Activated CD4-positive, alpha-beta T cell treated with anti-CD3 and anti-CD28 coated beads, Interleukin-2, amount 50 U/mL, for 24 hours (primary cell): ENCODE measurements around the gene IGF1R.

Experiments used
- DNase-seq, 2 donors: peaks; one replicate each; pipeline ENCODE4 v3.0.0-alpha.2; 2020; ENCODE audit warnings: low read depth in 1 of 2, low spot score in 1 of 2

IGF1R gene

DNA sequence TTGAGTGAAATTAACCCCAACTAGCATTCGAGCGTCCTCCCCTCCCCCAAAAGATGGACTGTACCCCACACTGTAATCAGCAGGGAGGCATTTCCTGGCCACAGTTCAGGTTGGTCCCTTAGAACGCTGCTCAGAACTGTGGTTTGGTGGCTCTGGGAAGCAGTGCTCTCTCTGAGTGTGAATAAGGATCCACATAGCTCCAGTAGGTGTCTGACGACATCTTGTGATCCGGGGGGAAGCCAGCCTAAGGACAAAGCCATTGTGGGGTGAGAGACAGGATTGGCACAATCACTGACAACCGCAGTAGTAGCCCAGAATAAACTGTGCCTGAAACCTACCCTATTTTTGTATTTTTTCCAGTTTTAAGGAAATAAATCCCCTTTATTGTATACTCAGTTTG lies 125.3 kb downstream of the IGF1R start:
- no peak for DNase-seq

DNA sequence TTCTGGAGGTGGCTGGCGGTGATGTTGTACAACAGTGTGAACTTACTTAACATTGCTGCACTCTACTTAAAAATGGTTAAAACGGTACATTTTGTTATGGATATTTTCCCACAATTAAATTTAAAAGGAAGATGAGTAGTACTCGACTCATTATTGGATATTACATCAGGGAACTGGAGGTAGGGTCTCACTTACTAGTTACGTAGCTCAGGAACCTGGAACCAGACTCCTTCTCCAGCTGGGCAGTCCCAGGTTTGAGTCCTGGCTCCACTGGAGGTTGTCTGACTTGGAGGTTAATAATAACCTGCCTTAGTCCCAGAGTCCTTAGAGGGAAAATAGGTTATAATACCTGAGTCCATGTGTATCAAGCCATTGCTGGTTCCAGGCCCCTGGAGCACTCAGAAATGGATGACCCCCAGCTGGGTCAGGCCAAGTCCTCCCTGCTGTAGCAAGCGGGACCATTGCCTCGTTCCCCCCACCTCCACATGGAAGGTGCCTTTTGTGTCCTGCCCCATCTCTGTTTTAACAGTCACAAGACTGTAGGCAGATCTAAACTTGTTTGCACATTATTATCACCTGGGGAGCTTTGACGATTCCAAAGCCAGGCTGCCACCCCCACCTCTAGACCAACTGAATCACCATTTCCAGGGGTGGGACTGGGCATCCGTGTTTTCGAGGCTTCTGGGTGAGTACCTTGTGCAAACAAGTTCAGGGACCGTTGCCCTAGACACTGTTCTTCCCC lies 126.6 kb downstream of the IGF1R start:
- DNase-seq: no peak

DNA sequence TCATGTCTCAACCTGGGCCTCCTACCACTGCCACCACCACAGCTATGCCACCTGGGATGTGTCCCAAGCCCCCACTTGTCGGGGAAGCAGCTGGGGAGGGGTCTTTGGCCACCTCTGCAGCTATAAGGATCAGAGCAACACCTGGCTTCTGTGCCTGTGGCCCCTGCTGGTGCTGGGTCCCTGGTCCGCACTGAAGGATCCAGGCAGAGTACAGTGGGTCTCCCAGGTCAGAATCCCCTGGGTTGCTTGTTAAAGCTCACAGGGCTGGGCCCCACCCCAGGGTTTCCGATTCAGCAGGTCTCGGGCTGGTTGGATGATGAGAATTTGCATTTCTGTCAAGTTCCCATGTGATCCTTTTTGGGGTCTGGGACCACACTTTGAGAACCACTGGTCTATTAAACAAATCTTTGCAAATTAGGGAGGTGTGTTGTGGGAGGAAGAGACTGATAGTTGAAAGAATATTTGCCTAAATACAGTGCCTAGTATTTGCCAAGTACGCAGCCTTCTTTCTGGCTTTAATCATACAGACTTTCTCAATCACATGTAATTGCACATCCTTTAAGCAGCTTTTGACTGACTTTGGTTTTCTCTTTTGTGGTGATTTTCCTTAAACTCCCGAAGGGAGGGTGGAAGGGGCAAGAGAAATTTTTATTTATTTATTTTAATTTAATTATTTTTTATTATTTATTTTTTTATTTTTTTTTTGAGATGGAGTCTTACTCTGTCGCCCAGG lies 127.3 kb downstream of the IGF1R start:
- no peak for DNase-seq

DNA sequence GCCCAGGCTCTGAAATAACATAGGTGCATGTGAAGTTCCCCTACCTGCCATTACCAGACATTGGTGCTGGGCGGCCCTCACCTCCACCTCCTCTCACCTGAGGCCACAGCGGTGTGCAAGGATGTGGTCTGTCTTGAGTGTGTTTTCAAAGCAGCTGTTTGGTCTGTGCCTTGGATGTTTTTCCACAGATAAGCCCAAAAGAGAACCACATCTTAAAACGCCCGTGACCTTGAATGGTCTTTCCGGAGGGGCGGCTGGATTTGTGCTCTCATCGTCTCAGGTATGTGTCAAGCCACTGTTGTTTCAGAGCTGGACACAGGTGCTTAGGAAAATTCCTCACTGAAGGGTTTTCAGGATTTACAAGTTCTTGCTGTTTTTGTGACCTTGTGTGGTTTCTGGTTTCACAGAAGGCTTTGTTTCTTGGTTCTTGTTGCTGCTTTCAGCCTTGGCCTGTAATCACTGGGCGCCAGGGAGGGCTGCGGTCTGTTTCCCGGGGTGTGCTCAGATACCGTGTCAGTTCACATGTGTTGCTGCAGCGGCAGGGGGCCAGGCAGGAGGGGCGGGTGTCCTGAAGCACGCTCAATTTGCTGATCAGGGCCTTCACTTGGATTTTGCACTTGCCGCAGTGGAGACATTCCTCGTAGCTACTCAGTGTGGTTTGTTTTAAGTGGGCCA lies 128.4 kb downstream of the IGF1R start:
- no peak for DNase-seq

DNA sequence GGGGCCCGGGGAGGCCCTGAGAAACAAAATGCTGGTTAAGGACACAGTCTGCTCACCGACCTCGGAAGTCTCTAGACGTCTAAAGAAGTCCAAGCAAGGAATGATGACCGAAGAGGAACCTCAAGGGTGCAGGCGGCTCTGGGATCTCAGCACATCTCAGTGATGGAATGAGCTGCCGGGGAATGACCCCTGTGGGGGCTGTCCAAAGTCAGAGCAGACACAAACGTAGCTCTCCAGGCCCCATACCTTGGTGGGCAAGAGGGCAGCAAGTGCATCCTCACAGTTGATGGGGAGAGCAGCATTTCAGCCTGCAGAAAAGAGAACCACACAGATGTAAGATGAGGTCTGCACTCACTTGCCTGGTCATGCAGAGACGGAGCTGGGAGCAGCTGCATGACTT lies 129.1 kb downstream of the IGF1R start:
- DNase-seq: no peak

DNA sequence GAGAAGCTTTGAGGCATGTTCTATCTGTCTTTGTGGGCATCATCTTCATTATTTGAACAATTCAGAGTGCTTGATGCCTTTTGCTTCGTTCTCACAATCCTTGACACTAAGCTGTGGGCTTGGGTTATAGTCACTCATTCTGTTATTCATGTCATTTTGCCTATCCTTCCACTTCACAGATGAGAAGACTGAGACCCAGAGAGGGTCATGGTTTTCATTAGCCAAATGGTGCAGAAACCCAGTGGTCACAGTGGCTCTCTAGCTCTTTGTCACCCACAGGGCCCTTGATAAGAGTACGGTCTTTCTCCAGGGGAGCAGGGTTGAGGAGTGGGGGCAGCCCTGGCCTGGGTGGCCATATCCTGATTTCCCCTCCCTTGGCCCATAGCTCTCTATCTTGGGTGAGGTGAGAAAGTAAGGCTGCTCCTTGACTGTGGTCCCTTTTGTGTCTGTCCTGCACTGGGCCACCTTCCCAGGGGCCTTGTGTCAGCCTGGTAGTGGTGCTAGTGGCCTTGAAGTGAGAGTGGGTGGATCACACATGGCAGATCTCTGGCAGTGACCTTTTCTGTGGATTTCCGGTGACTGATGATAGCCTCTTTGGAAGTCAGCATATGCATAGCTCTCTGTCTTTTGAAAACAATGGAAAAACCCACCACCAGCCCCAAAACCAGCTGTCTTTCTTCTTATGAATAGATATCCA lies 130.1 kb downstream of the IGF1R start:
- no peak for DNase-seq

DNA sequence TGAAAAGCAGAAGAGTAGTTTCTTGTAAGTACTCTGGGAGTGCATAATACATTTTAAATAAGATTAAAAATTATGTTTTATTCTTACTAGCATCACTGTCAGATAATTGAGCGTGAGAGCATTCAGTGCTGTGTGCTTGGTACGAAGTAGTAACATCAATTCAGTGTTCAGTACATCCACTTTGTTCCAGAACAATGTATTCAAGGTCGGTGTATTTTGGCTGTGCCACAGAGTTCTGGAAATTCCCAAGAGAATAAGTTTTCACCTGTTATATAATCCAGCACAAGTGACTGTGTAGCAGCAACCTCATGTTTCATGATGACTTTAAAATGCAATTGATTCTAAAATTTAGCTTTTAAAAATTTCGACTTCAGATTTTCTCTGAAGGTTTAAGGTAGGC lies 130.6 kb downstream of the IGF1R start:
- DNase-seq: no peak

DNA sequence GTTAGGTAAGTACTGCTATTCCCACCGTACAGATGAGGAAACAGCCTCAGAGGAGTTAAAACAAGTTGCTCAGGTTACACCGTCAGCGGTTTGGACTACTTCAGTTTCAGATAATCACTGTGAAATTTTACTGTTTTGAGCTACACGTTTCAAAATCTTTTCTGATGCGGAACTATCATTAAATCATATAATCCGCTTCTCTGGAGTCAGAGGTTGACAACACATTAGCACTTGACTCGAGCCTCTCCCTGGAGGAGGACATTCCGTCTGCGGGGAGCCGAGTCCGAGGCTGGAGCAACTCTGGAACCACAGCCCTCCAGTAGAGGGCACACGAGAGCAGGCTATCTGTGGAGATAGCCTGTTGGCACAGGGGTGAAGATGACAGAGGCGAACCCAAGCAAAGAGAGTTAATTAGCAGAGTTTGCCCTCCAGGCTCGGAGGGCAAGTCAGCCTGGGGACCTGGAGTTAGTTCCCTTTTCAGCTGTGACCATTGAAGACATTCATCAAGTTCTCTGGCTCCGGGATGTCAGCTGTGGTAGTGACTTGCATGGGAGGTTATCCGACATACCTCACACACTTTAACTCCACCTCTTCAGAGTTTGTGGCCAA lies 131.2 kb downstream of the IGF1R start:
- DNase-seq: peak; percentile 52 to 64

DNA sequence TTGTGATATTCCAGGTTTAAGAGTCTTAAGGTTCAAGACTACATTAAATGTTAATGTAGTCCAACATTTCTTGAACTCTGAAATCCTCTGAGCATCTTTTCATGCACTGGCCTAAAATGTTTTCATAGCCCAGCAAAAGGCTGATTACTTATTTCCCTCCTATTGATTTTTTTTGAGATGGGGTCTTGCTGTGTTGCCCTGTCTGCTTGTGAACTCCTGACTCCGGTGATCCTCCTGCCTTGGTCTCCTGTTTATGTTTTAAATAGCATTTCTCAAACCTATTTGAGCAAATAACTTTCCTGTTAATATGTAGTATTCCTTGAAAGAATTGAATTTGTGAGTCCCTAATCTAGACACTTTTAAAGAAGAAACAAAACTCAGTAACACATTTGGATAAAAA lies 133.5 kb downstream of the IGF1R start:
- no peak for DNase-seq

DNA sequence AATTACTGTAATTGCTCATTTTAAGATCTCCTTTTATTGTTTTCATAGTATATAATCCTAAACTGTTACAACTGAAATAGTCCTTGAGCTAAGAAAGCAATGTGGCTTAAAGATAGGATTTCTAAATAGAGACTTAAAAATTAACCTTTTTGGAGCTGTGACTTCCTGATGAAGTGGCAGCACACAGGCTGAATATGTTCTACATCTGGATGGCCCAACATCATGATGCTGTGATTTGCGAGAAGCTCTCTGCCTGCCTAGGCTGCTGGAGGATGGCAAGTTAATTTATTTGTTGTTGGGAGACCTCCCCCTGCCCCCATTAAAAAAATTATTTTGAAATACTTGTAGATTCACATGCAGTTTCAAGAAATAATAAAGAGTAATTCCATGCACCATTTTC lies 134.5 kb downstream of the IGF1R start:
- DNase-seq: no peak

DNA sequence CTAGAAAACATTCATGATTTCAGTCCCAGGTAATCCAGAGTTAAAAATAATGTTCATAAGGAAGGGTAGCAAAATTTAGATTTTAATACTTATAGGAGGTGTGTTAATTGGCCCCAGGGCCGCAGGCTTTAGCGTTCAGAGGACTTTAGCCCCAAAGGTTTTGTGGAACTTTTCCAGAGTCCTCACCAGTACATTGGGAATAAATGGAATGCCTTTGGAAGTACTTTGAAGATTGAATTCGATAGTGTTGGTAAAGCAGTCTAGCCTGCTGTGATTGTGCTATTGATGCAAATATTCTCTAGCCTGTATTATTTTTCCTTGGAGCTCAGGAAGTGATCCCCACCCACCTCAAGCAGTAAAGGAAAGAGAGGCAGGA lies 137.1 kb downstream of the IGF1R start:
- DNase-seq: no peak

DNA sequence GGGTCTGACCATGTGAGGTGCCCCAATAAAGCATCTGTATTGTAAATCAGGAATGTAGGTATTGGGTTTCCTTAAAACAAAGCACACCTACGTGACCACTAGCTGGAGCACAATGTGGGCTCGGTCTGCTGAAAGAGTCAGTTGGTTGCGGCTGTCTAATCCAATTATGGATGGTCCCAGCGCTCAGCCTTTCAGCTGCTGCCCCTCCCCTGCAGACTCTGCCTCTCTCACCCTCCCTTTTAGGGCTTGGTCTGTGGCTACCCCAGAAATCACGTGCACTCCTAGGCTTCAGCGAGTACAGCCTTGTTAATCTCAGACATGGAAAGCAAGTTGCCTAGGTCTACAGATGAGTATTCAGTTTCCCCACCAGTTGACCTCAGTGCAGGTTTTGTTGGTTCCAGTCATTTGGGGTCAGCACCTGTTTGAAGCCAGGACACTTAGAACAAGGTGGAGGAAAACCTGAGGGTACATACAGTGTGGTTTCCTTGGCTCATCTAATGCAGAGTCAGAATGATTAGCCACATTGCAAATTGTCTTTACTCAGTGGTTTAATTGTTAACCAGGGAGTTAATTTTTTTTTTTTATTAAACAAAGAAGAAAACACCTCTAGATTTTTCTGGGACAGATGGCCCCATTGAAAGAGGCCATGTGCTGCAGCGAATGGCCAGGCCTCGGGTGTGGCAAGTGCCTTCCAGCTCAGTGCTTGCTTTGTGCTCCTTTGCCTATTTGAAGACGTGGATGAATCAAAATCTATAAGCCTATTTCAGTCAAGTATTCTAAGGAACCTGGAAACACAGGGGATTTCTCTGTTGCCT lies 137.7 kb downstream of the IGF1R start:
- DNase-seq: no peak

DNA sequence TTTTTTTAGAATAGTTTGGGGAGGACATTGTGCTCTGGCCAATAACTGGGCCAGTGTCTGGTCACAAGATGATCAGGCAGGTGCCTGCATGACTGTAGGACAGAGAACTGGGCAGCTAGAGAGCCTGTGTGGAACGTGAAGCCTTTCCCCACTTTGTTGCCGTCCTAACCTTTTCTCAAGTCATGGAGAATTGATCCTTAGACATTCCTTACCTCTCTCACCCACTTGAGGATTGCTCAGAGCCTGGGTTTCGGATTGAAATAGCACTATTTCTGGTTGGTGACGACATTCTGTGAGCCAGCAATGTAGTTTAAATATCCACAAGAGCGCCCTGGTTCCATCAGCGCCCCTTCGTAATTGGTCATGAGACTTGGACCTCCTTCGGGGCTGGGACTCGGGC lies 138.4 kb downstream of the IGF1R start:
- no peak for DNase-seq

DNA sequence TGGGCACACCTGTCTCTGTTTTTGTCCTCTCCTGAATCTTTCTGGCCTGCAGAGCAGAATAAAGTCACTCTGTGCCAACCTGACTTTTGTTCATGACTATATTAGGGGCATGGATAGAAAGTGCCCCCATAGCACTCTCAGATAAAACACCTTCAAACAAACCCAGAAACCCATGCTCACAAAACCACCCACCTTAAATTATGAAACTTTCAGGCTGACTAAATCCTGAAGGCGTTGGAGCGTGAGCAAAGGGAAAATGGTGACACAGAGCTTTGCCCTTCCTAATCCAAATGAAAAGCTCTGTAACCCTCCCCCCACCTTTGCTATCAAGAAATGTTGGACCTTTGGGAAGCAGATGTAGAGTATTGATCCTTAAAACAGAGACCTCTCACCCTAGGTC lies 138.9 kb downstream of the IGF1R start:
- DNase-seq: no peak

DNA sequence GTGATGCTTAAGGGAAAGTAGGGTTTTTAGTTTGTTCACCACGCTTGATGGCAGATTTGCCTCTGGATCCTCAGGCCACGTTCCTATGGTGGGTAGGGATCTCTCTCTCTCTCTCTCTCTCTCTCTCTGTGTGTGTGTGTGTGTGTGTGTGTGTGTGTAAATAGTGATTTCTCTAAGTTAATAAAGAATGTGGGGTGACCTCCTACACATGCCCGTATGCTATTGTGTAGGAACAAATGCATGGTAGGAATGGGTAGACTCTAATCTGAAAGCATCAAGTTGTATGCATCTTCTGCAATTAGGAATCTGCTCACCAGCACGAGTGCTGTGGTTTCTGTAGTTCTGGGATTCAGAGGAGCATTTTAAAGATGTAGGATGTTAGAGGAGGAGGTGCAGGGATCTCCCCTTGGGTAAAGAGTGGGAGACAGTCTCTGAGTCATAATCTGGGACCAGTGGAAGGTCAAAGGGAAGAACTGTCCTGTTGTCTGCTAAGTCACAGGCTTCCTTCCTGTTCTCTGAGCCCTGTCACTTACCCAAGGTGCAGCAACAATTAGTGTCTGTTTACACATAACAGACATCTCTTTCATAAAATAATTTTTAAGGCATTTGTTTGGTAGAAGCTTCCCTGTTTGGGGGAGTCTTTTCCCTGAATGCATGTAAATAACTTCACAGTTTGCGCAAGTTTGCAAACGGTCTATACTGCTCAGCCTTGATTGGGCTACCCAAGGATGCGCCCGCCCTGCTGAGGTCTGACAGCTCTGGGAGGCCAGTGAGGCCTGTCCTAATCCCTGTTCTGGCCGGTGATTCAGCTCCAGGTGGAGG lies 139.8 kb downstream of the IGF1R start:
- DNase-seq: no peak

DNA sequence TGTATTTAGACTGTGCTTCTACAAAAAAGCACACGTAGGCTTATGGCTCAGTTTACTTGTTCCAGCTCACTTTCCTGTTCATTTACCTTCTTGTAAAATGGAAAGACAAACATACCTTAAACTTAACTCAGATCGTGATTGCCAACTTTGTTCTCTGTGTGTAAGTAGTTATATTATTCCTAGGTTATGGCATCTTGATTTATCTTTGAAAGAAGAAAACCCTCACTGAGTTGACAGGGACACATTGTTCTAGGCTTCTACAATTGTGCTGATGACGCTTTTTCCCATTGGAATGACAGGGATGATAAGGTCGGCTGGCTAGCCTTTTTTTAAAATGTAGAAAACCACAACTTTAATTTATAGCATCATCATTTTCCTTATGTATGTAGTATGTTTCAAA lies 140.7 kb downstream of the IGF1R start:
- no peak for DNase-seq

DNA sequence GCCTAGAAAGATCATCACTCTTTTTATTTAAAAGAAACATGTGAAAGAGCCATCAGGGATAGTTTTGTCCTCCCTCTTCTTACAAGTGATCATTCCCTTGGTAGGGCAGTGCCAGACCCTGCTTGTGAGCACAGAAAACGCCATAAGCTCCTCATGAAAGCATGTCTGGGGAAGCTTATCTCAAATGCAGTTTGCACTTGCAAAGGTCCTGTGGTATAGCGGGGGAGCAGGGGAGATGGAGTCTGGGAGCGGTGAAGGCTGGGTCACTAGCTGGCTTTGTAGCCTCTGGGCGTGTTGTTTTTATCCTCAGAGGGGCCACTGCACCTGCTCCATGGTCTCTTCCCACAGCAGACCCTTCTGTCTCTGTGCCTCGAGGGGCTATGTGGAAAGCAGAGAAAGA lies 141.9 kb downstream of the IGF1R start:
- DNase-seq: no peak

DNA sequence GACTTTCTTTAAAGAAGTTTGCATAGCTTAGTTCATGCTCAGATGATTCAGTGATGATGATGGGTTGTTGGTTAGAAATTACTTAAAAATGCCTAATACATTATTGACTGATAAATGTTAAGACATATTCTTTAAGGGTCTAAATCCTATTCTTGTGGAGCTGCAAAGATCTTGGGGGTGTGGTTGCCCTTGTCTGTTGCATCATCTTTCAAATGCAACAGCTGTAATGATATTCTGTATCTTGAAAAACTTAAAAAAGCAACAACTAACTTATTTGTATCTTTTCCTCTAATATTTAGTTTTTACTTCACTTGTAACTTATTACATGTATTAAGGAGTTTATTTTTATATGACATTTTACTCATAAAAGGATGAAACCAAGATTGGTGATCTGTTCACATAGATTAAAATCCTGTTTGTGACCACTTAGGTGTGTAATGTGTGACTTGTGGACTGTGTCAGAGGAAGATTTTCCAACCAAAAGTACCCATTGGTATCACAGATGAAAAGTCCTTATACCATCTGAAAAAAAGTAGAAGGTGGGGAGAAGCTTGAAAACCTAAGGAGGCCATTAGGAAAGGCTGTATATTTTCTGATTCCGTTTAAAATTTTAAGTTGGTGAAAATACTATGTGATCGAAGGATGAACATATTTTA lies 142.8 kb downstream of the IGF1R start:
- DNase-seq: no peak

DNA sequence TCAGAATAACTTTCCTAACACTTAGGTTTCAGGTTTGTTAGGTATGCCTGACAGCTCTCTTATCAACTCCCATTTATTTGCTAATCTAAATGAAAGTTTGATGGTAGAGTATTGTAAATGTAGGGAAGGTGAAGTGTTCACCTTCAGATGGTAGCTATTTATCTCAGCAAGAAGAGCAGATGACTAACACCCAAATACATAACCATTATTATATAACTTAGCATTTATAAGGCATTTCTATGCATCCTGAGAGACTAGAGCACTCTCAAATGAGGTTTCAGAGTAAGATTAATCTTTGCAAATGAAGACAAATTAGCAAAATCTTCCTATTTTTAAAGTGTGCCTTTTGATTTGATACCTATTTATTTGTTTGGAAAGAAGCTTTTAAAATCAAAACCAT lies 143.8 kb downstream of the IGF1R start:
- no peak for DNase-seq
